HepG2 (cell line): ENCODE measurements around the gene TRAP1. TPM values are rescaled to one million over a fixed set of nuclear protein-coding genes. Genes with fewer than 3 reads are reported as not detected.
A peak's percentile ranks its signal among the peaks of the same experiment; 100 is the strongest.

Experiments used
- E2F5 ChIP-seq: sonication (generic); formaldehyde crosslinking; conservative IDR thresholded peaks from 2 replicates; pipeline ENCODE4 v1.4.0; 2020; ENCODE audit warnings: missing genetic modification reagents
- EEA1 ChIP-seq: sonication (generic); formaldehyde crosslinking; IDR thresholded peaks from 2 replicates; pipeline ENCODE4 v1.5.1; 2020; ENCODE audit warnings: mild to moderate bottlenecking, missing genetic modification reagents, borderline replicate concordance
- ERF ChIP-seq: IDR thresholded peaks from 2 replicates; pipeline ENCODE4 v1.6.1; 2018; ENCODE audit warnings: missing biosample characterization, missing genetic modification reagents
- RAD51 ChIP-seq: fragments of 450-650 bp; IDR thresholded peaks from 2 replicates; pipeline ENCODE4 v1.6.1; 2016; ENCODE audit warnings: borderline replicate concordance
- RARA ChIP-seq: IDR thresholded peaks from 2 replicates; pipeline ENCODE4 v1.6.1; 2016; ENCODE audit warnings: missing genetic modification reagents, missing compliant biosample characterization
- RNF2 ChIP-seq: fragments of 450-650 bp; conservative IDR thresholded peaks from 2 replicates; pipeline ENCODE4 v1.6.1; 2016; ENCODE audit warnings: low read depth
- TSC22D2 ChIP-seq: sonication (generic); formaldehyde crosslinking; IDR thresholded peaks from 2 replicates; pipeline ENCODE4 v1.5.1; 2020; ENCODE audit warnings: missing genetic modification reagents, mild to moderate bottlenecking, borderline replicate concordance
- ZNF235 ChIP-seq: sonication (generic); formaldehyde crosslinking; IDR thresholded peaks from 2 replicates; pipeline ENCODE4 v1.8.1; 2023; ENCODE audit warnings: mild to moderate bottlenecking, missing genetic modification reagents, borderline replicate concordance
- ZNF280B ChIP-seq: sonication (generic); formaldehyde crosslinking; IDR thresholded peaks from 2 replicates; pipeline ENCODE4 v1.5.0; 2020; ENCODE audit warnings: missing genetic modification reagents, mild to moderate bottlenecking, borderline replicate concordance
- ZNF296 ChIP-seq: sonication (generic); formaldehyde crosslinking; conservative IDR thresholded peaks from 2 replicates; pipeline ENCODE4 v1.5.0; 2020; ENCODE audit warnings: mild to moderate bottlenecking, missing genetic modification reagents
- ZNF512 ChIP-seq: sonication (generic); formaldehyde crosslinking; IDR thresholded peaks from 2 replicates; pipeline ENCODE4 v1.4.0; 2020; ENCODE audit warnings: mild to moderate bottlenecking, missing genetic modification reagents
- ZNF572 ChIP-seq: sonication (generic); formaldehyde crosslinking; IDR thresholded peaks from 2 replicates; pipeline ENCODE4 v1.5.1; 2020; ENCODE audit warnings: mild to moderate bottlenecking, missing genetic modification reagents
- ZSCAN12 ChIP-seq: sonication (generic); formaldehyde crosslinking; IDR thresholded peaks from 2 replicates; pipeline ENCODE4 v1.9.0; 2021; ENCODE audit warnings: mild to moderate bottlenecking, missing genetic modification reagents
- polyA plus RNA-seq, 8 experiments: library from polyadenylated mRNA; depleted of rRNA in 3 of 8; stranded (reverse) in 7 of 8; unstranded in 1 of 8; fragments of >200 nt; fragmentation: Illumina TruSeq in 4 of 8; extraction: Trizol in 4 of 8; gene quantifications; 2 replicates each; pipeline versions ENCODE4 v1.2.1 to v1.2.3, GENCODE V29; 2011 to 2016; ENCODE audit warnings: low read depth in 4 of 8, missing spikeins in 1 of 8, mixed read lengths in 1 of 8; ENCODE audit not compliant: insufficient read depth in 1 of 8
- total RNA-seq, 5 experiments: library from RNA; depleted of rRNA; stranded (reverse); fragments of >200 nt; fragmentation: Illumina TruSeq; extraction: Trizol; gene quantifications; 2 replicates each; pipeline ENCODE4 v1.2.3, GENCODE V29; 2016; ENCODE audit warnings: low read depth in 1 of 5
- TF ChIP-seq, protein P1 (sequence below): sonication (generic); formaldehyde crosslinking; IDR thresholded peaks from 2 replicates; pipeline ENCODE4; 2020; ENCODE audit warnings: missing genetic modification reagents, mild to moderate bottlenecking, borderline replicate concordance
- TF ChIP-seq, protein P2 (sequence below), 2 experiments: sonication (generic) in 1 of 2; formaldehyde crosslinking in 1 of 2; IDR thresholded peaks; 2 replicates each; pipeline versions ENCODE4 v1.4.0 to v1.6.1; 2016 to 2020; ENCODE audit warnings: borderline replicate concordance in 1 of 2, low read depth in 1 of 2, mild to moderate bottlenecking in 1 of 2, missing genetic modification reagents in 1 of 2
- TF ChIP-seq, protein P3 (sequence below): sonication (generic); formaldehyde crosslinking; IDR thresholded peaks from 2 replicates; pipeline ENCODE4 v1.8.0; 2022; ENCODE audit warnings: mild to moderate bottlenecking, missing genetic modification reagents, moderate library complexity

Gene TRAP1
- total and polyA plus RNA-seq, 2 of the 13 experiments (the other 11 are each of a cell fraction or from before 2014, with no cell fraction given): 127 to 240 TPM

GRCh38 chr16:3646348-3646920, 70.9 kb downstream of the TRAP1 start (continued):
- TF ChIP-seq ZNF572 (CRISPR knock-in tag): no peak
- TF ChIP-seq, protein P1, sequence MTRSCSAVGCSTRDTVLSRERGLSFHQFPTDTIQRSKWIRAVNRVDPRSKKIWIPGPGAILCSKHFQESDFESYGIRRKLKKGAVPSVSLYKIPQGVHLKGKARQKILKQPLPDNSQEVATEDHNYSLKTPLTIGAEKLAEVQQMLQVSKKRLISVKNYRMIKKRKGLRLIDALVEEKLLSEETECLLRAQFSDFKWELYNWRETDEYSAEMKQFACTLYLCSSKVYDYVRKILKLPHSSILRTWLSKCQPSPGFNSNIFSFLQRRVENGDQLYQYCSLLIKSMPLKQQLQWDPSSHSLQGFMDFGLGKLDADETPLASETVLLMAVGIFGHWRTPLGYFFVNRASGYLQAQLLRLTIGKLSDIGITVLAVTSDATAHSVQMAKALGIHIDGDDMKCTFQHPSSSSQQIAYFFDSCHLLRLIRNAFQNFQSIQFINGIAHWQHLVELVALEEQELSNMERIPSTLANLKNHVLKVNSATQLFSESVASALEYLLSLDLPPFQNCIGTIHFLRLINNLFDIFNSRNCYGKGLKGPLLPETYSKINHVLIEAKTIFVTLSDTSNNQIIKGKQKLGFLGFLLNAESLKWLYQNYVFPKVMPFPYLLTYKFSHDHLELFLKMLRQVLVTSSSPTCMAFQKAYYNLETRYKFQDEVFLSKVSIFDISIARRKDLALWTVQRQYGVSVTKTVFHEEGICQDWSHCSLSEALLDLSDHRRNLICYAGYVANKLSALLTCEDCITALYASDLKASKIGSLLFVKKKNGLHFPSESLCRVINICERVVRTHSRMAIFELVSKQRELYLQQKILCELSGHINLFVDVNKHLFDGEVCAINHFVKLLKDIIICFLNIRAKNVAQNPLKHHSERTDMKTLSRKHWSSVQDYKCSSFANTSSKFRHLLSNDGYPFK (CRISPR knock-in tag): no peak
- no peak for TF ChIP-seq ZNF296 (CRISPR knock-in tag)
- no peak for TF ChIP-seq ZNF235 (CRISPR knock-in tag)
- TF ChIP-seq, protein P2, sequence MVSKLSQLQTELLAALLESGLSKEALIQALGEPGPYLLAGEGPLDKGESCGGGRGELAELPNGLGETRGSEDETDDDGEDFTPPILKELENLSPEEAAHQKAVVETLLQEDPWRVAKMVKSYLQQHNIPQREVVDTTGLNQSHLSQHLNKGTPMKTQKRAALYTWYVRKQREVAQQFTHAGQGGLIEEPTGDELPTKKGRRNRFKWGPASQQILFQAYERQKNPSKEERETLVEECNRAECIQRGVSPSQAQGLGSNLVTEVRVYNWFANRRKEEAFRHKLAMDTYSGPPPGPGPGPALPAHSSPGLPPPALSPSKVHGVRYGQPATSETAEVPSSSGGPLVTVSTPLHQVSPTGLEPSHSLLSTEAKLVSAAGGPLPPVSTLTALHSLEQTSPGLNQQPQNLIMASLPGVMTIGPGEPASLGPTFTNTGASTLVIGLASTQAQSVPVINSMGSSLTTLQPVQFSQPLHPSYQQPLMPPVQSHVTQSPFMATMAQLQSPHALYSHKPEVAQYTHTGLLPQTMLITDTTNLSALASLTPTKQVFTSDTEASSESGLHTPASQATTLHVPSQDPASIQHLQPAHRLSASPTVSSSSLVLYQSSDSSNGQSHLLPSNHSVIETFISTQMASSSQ (IDR thresholded peaks at IDR 0.05; ENCODE audit: low read depth): no peak
- TF ChIP-seq, protein P2 (CRISPR knock-in tag; IDR thresholded peaks at IDR 0.05; ENCODE audit: borderline replicate concordance): no peak
- TF ChIP-seq, protein P3, sequence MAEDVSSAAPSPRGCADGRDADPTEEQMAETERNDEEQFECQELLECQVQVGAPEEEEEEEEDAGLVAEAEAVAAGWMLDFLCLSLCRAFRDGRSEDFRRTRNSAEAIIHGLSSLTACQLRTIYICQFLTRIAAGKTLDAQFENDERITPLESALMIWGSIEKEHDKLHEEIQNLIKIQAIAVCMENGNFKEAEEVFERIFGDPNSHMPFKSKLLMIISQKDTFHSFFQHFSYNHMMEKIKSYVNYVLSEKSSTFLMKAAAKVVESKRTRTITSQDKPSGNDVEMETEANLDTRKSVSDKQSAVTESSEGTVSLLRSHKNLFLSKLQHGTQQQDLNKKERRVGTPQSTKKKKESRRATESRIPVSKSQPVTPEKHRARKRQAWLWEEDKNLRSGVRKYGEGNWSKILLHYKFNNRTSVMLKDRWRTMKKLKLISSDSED: no peak
- TF ChIP-seq ZSCAN12 (CRISPR knock-in tag): no peak
- TF ChIP-seq RAD51: no peak
- TF ChIP-seq TSC22D2 (CRISPR knock-in tag): no peak
- TF ChIP-seq ZNF512: no peak
- peak; percentile 85 for TF ChIP-seq RARA (CRISPR knock-in tag)
- TF ChIP-seq E2F5 (CRISPR knock-in tag): no peak
- no peak for TF ChIP-seq ERF (CRISPR knock-in tag)
- TF ChIP-seq ZNF280B (CRISPR knock-in tag): no peak
- no peak for TF ChIP-seq RNF2
- no peak for TF ChIP-seq EEA1 (CRISPR knock-in tag)
